Sigmoid colon (tissue), 4 donors: ENCODE data around the gene EMB.

Experiments
- CTCF ChIP-seq, 4 experiments: fragments of 450-650 bp in 3 of 4; fragments of 200-600 bp in 1 of 4; IDR thresholded peaks; one replicate each; pipeline ENCODE4 v1.5.1; 2016 to 2019; ENCODE audit warnings: antibody characterized with exemption in 4 of 4, mild to moderate bottlenecking in 3 of 4, moderate library complexity in 2 of 4
- EP300 ChIP-seq, 4 donors: sonication (generic); formaldehyde crosslinking; IDR thresholded peaks; one replicate each; pipeline ENCODE4 v1.6.1; 2017; ENCODE audit warnings: antibody characterized with exemption in 4 of 4
- POLR2A ChIP-seq, 2 donors: fragments of 450-650 bp; IDR thresholded peaks; one replicate each; pipeline ENCODE4 v1.6.1; 2016; ENCODE audit warnings: antibody characterized with exemption in 2 of 2, mild to moderate bottlenecking in 2 of 2, moderate library complexity in 2 of 2
- POLR2AphosphoS5 ChIP-seq, 4 donors: sonication (generic); formaldehyde crosslinking; IDR thresholded peaks; one replicate each; pipeline ENCODE4 v1.6.1; 2017; ENCODE audit warnings: antibody characterized with exemption in 4 of 4

GRCh38 chr5:50420343-50420935, 20.6 kb downstream of the EMB start:
- TF ChIP-seq CTCF (IDR thresholded peaks at IDR 0.05) (no peak), POLR2AphosphoS5 (IDR thresholded peaks at IDR 0.05) (no peak), EP300 (IDR thresholded peaks at IDR 0.05) (no peak), POLR2A (IDR thresholded peaks at IDR 0.05) (no peak)
